Rectal smooth muscle tissue (tissue), 1 donor: ENCODE results near the gene MATN4.

Source experiments
- H3K27ac ChIP-seq: one replicate; pipeline ENCODE4 v1.7.0; 2013; ENCODE audit warnings: low read depth, low read length, inconsistent platforms
- H3K27me3 ChIP-seq: one replicate; pipeline ENCODE4 v1.7.0; 2013; ENCODE audit warnings: low read length; ENCODE audit not compliant: control insufficient read depth, insufficient read depth
- H3K36me3 ChIP-seq: one replicate; pipeline ENCODE4 v1.7.0; 2013; ENCODE audit warnings: low read length; ENCODE audit not compliant: control insufficient read depth, insufficient read depth
- H3K4me1 ChIP-seq: one replicate; pipeline ENCODE4 v1.7.0; 2013; ENCODE audit warnings: low read length; ENCODE audit not compliant: control insufficient read depth, insufficient read depth
- H3K4me3 ChIP-seq: one replicate; pipeline ENCODE4 v1.7.0; 2013; ENCODE audit warnings: low read length
- H3K9ac ChIP-seq: one replicate; pipeline ENCODE4 v1.7.0; 2013; ENCODE audit warnings: low read length

The MATN4 gene

GRCh38 chr20:45290677-45291355 is 17.3 kb downstream of the MATN4 start:
- no peak overlapping the region for H3K4me3 ChIP-seq
- H3K27ac ChIP-seq: no peak overlapping the region
- H3K4me1 ChIP-seq: peaks cover 2% of the 10 kb centered on the region
- H3K27me3 ChIP-seq: peaks cover 5% of the 10 kb centered on the region
- no peaks in the 10 kb centered on the region for H3K36me3 ChIP-seq
- H3K9ac ChIP-seq: no peak overlapping the region

- Histone ChIP-seq H3K36me3 (no peaks in the 10 kb centered on the region), H3K27ac (no peak overlapping the region), H3K4me3 (no peak overlapping the region), H3K27me3 (peaks cover 5% of the 10 kb centered on the region), H3K4me1 (peaks cover 2% of the 10 kb centered on the region), H3K9ac (no peak overlapping the region)
Observed at GRCh38 chr20:45289942-45290676, 18.0 kb downstream of the MATN4 start.

- peaks cover 5% of the 10 kb centered on the region for H3K27me3 ChIP-seq
Observed at GRCh38 chr20:45288860-45289259, 19.2 kb downstream of the MATN4 start.

GRCh38 chr20:45288376-45288775 is 19.7 kb downstream of the MATN4 start:
- Histone ChIP-seq H3K9ac (no peak overlapping the region), H3K36me3 (no peaks in the 10 kb centered on the region), H3K4me1 (peaks cover 2% of the 10 kb centered on the region), H3K27me3 (peaks cover 5% of the 10 kb centered on the region), H3K27ac (no peak overlapping the region), H3K4me3 (no peak overlapping the region)

More at GRCh38 chr20:45288860-45289259, 19.2 kb downstream of the MATN4 start:
- Histone ChIP-seq H3K36me3 (no peaks in the 10 kb centered on the region), H3K4me1 (peaks cover 2% of the 10 kb centered on the region), H3K4me3 (no peak overlapping the region), H3K9ac (no peak overlapping the region), H3K27ac (no peak overlapping the region)

- Histone ChIP-seq H3K27ac (no peak overlapping the region), H3K36me3 (no peaks in the 10 kb centered on the region), H3K4me3 (no peak overlapping the region), H3K4me1 (no peaks in the 10 kb centered on the region), H3K9ac (no peak overlapping the region), H3K27me3 (no peaks in the 10 kb centered on the region)
Observed at GRCh38 chr20:45283551-45284057, 24.5 kb downstream of the MATN4 start.

GRCh38 chr20:45282700-45283550 is 25.2 kb downstream of the MATN4 start:
- H3K4me3 ChIP-seq: no peak overlapping the region
- no peaks in the 10 kb centered on the region for H3K27me3 ChIP-seq
- no peak overlapping the region for H3K27ac ChIP-seq
- H3K9ac ChIP-seq: no peak overlapping the region
- no peaks in the 10 kb centered on the region for H3K4me1 ChIP-seq
- H3K36me3 ChIP-seq: no peaks in the 10 kb centered on the region

- Histone ChIP-seq H3K4me1 (no peaks in the 10 kb centered on the region), H3K36me3 (no peaks in the 10 kb centered on the region), H3K9ac (no peak overlapping the region), H3K4me3 (no peak overlapping the region), H3K27me3 (no peaks in the 10 kb centered on the region), H3K27ac (no peak overlapping the region)
Observed at GRCh38 chr20:45279992-45280391, 28.1 kb downstream of the MATN4 start.

GRCh38 chr20:45275338-45275737 is 32.8 kb downstream of the MATN4 start:
- no peaks in the 10 kb centered on the region for H3K4me1 ChIP-seq
- H3K27ac ChIP-seq: no peak overlapping the region
- no peaks in the 10 kb centered on the region for H3K27me3 ChIP-seq
- no peak overlapping the region for H3K9ac ChIP-seq
- no peak overlapping the region for H3K4me3 ChIP-seq
- no peaks in the 10 kb centered on the region for H3K36me3 ChIP-seq

GRCh38 chr20:45269754-45270270 is 38.3 kb downstream of the MATN4 start:
- H3K4me3 ChIP-seq: no peak overlapping the region
- no peak overlapping the region for H3K9ac ChIP-seq
- no peak overlapping the region for H3K27ac ChIP-seq
- H3K27me3 ChIP-seq: no peaks in the 10 kb centered on the region
- H3K36me3 ChIP-seq: no peaks in the 10 kb centered on the region
- H3K4me1 ChIP-seq: no peaks in the 10 kb centered on the region

GRCh38 chr20:45269056-45269455 is 39.0 kb downstream of the MATN4 start:
- Histone ChIP-seq H3K27me3 (no peaks in the 10 kb centered on the region), H3K27ac (no peak overlapping the region), H3K9ac (no peak overlapping the region), H3K36me3 (no peaks in the 10 kb centered on the region), H3K4me3 (no peak overlapping the region), H3K4me1 (no peaks in the 10 kb centered on the region)

- Histone ChIP-seq H3K9ac (no peak overlapping the region), H3K4me3 (no peak overlapping the region), H3K27me3 (no peaks in the 10 kb centered on the region), H3K4me1 (no peaks in the 10 kb centered on the region), H3K36me3 (no peaks in the 10 kb centered on the region), H3K27ac (no peak overlapping the region)
Observed at GRCh38 chr20:45268531-45268930, 39.6 kb downstream of the MATN4 start.

- no peaks in the 10 kb centered on the region for H3K27me3 ChIP-seq
- H3K27ac ChIP-seq: no peak overlapping the region
- H3K36me3 ChIP-seq: no peaks in the 10 kb centered on the region
- no peaks in the 10 kb centered on the region for H3K4me1 ChIP-seq
- no peak overlapping the region for H3K9ac ChIP-seq
- H3K4me3 ChIP-seq: no peak overlapping the region
Observed at GRCh38 chr20:45266977-45267376, 41.1 kb downstream of the MATN4 start.
